ENCODE measurements around the gene GPR148.
A peak's percentile ranks its signal among the peaks of the same experiment; 100 is the strongest.
"Not testable (repeated sequence)": the region's sequence is repeated elsewhere in the genome, so short reads cannot be mapped to it uniquely, and the experiment has no call there.

GPR148 gene

GRCh38 chr2:130728549-130729316, at the start of gene GPR148:
Gene GPR148, plus strand, starts transcription at chr2:130729070. Its CDS starts 82 bp downstream, at chr2:130729152.
- peak; percentile 90 for DNase-seq

GRCh38 chr2:130692041-130692770, 36.7 kb upstream of the GPR148 start:
- DNase-seq = not testable (repeated sequence)

- not testable (repeated sequence) for DNase-seq
These were observed 35.4 kb upstream of the GPR148 start for GRCh38 chr2:130693474-130693873.

- DNase-seq = not testable (repeated sequence)
These were observed 25.6 kb upstream of the GPR148 start for GRCh38 chr2:130703250-130703649.

GRCh38 chr2:130714795-130715194, 14.1 kb upstream of the GPR148 start:
- DNase-seq = not testable (repeated sequence)

- no peak for DNase-seq
These were observed 8.8 kb upstream of the GPR148 start for GRCh38 chr2:130720036-130720435.

- no peak for DNase-seq
These were observed 8.3 kb upstream of the GPR148 start for GRCh38 chr2:130720528-130720927.

GRCh38 chr2:130724455-130724854, 4.4 kb upstream of the GPR148 start:
- no peak for DNase-seq

- no peak for DNase-seq
These were observed 2.2 kb upstream of the GPR148 start for GRCh38 chr2:130726614-130727180.

GRCh38 chr2:130727286-130727924, 1.5 kb upstream of the GPR148 start:
- peak; percentile 80 for DNase-seq

- DNase-seq = peak; percentile 41
These were observed 839 bp upstream of the GPR148 start for GRCh38 chr2:130728007-130728454.

GRCh38 chr2:130729322-130730299, 741 bp downstream of the GPR148 start:
- DNase-seq = peak; percentile 80

- not testable (repeated sequence) for DNase-seq
These were observed 3.4 kb downstream of the GPR148 start for GRCh38 chr2:130732257-130732656.

- no peak for DNase-seq
These were observed 6.3 kb downstream of the GPR148 start for GRCh38 chr2:130735200-130735599.

- DNase-seq = no peak
These were observed 7.6 kb downstream of the GPR148 start for GRCh38 chr2:130736487-130736886.

GRCh38 chr2:130737592-130737991, 8.7 kb downstream of the GPR148 start:
- DNase-seq = no peak

GRCh38 chr2:130740671-130741070, 11.8 kb downstream of the GPR148 start:
- no peak for DNase-seq

- no peak for DNase-seq
These were observed 14.4 kb downstream of the GPR148 start for GRCh38 chr2:130743278-130743677.

- DNase-seq = peak; percentile 59
These were observed 15.6 kb downstream of the GPR148 start for GRCh38 chr2:130744287-130745117.

- no peak for DNase-seq
These were observed 20.2 kb downstream of the GPR148 start for GRCh38 chr2:130749078-130749477.

GRCh38 chr2:130749641-130750040, 20.8 kb downstream of the GPR148 start:
- no peak for DNase-seq
